C4-2B (cell line): Measurements from ENCODE around the gene EOLA1.
"Not testable (repeated sequence)": the region's sequence is repeated elsewhere in the genome, so short reads cannot be mapped to it uniquely, and the experiment has no call there.

Experiments used
- H3K27ac ChIP-seq: fragments of 450-650 bp; 2 replicates; pipeline ENCODE4 v1.5.1; 2017
- ZFX ChIP-seq: fragments of 450-650 bp; IDR thresholded peaks from 2 replicates; pipeline ENCODE4 v1.6.1; 2017
- TF ChIP-seq, protein P1 (sequence below): fragments of 450-650 bp; conservative IDR thresholded peaks from 2 replicates; pipeline ENCODE4 v1.5.1; 2017; ENCODE audit warnings: mild to moderate bottlenecking

The EOLA1 gene

DNA sequence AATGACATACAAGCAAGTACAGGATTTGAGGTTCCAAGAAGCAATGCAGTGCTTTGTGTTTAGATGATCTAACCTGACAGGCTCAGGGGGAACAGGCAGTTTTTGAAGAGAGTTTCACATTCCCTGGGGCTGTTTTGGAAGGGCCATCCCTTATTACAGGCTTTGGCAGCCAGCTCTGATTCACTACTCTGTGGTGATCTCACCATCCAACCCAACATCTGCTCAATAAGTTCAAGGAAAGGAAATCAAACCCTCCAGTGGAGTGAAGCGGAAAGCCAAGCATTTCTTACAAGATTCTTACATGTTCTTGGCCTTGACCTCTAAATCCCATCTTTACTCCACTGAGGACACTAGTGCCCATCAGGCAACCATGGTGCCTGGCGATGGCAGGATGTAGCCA, 43.2 kb upstream of the EOLA1 start:
- H3K27ac ChIP-seq: no peak overlapping the region
- TF ChIP-seq, protein P1, sequence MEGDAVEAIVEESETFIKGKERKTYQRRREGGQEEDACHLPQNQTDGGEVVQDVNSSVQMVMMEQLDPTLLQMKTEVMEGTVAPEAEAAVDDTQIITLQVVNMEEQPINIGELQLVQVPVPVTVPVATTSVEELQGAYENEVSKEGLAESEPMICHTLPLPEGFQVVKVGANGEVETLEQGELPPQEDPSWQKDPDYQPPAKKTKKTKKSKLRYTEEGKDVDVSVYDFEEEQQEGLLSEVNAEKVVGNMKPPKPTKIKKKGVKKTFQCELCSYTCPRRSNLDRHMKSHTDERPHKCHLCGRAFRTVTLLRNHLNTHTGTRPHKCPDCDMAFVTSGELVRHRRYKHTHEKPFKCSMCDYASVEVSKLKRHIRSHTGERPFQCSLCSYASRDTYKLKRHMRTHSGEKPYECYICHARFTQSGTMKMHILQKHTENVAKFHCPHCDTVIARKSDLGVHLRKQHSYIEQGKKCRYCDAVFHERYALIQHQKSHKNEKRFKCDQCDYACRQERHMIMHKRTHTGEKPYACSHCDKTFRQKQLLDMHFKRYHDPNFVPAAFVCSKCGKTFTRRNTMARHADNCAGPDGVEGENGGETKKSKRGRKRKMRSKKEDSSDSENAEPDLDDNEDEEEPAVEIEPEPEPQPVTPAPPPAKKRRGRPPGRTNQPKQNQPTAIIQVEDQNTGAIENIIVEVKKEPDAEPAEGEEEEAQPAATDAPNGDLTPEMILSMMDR: no peak
- TF ChIP-seq ZFX: no peak

DNA sequence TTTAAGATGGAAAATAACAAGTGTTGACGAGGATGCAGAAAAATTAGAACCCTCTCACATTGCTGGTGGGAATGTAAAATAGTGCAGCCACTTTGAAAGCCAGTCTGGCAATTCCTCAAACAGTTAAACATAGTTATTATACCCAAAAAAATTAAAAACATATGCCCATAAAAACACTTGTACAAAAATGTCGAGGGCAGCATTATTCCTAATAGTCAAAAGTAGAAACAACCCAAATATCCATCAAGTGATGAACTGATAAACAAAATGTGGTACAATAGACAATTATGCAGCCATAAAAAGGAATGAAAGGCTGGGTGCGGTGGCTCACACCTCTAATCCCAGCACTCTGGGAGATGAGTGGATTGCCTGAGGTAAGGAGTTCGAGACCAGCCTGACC, 42.0 kb upstream of the EOLA1 start:
- no peak overlapping the region for H3K27ac ChIP-seq
- no peak for TF ChIP-seq ZFX
- TF ChIP-seq, protein P1: no peak

DNA sequence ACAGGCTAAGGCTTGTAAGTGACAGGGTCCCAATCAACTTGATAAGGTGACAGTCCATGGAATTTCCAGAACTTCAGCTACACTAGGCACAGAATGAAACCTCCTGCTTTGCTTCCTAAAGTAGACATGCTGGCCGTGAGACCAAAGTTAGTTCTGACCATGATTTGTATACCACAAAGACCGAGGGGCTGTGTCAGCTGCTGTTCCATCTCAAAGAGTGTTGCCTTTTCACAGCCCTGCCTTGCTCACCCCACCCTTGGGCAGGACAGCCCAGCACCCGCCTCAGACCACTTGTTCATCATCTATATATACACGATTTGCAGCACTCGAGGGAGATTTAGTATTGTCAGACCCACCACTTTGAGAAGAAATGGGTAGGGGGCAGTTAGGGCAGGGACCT, 41.0 kb upstream of the EOLA1 start:
- H3K27ac ChIP-seq: no peak overlapping the region
- no peak for TF ChIP-seq ZFX
- TF ChIP-seq, protein P1: no peak

DNA sequence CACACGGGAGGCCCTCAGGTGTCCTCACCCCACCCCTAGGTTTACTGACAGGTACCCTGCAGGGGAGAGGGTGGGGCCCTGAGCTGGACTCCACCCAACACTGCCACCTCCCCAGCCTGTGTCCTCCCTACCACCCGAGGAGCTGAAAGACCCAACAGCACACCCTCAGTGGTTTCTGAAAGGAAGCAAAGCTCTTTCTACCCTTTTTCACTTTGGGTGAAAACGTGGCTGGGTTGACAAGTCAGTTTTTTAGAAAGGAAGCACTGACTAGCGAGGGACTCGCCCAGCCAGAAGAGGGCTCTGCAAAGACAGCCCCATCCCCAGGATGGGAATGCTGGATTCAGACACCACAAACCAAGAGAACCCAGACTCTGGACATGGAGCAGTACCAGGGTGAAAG, 37.9 kb upstream of the EOLA1 start:
- H3K27ac ChIP-seq: not testable (repeated sequence)

DNA sequence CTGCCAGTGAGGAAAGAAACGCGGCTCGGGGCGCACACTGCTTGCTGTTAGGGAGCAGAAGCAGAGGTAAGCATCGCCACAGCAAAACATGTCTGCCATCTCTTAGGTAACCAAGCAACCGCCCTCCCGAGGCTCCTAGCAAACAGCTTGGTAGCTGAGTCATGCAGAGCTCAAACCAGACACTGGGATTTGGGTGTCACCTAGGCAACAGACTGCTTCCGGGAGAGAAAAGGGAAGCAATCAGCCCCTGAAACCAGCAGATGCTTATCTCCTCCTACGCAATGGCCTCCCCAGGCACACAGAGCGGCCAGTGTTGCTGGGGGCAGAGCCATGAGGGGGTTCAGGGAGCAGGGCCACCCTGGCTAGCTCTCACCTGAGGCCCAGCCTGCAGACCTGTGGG, 37.4 kb upstream of the EOLA1 start:
- not testable (repeated sequence) for H3K27ac ChIP-seq

DNA sequence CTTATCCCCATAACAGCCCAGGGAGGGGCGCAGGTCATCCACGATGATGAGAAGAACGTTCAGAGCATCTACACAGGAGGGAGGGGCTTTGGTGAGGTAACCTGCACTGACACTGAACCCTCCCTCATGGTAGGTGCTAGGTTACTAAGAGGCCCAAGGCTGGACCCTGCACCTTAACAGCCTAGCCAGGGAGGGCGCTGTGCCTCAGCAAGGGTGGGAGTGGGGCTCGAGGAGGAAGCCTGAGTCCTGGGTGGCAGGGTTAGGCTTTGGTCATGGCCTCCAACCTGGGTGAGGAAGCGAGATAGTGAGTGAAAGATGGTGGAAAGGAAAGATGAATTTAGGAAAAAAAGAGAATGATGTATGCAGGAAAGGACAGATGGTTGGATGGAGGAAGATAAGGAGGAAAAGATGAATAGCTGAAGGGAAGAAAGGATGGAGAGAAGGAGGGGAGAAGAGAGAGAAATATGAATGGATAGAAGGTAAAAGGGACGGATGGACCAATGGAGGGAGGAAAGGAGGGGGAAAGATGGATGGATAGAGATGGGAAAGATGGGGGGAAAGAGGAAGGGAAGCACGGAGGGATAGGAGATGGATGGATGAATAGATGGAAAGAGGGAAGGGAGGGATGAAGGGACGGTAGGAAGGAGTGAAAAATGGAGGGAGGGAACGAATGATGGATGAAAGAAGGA, 36.4 kb upstream of the EOLA1 start:
- H3K27ac ChIP-seq: peak overlapping the region; percentile 68
- TF ChIP-seq, protein P1: peak; percentile 6; the same call in 1 of the 2 replicates
- no peak for TF ChIP-seq ZFX

DNA sequence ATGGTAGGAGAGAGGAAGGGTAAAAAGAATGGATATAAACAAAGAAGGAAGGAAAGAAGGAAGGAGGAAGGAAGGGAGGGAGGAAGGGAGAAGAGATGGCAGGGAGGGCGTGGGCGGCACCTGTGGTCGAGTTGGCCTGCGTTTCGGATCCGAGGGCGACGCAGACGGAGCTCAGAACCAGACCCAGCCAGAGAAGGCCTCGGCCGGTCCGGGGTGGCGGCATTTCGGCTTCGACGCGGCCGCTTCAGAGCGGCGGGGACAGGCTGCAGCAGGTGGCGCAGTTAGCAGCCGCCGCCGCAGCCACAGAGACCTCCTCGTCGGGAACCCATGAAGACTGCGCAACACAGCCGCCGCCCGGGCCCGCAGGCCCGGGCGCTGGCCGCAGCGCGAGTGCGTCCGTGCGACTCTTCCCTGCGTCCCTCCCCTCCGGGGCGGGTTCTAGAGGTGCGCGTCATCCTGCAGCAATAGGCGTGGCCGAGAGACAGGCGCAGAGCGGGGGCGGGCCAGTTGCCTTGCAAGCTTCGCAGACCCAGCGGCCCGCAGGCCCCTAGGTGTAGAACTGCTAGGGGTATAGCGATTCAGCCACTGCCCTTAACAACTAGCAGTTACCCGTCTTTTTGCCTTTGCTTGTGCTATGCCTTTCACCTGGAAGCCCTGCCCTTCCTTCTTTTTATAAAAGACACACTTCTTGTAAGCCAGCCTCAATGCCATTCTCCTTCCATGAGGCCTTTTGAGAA, 35.7 kb upstream of the EOLA1 start, which contains the start of gene IDS:
Gene IDS, minus strand, starts transcription at position 392 of the 737 bp plus-strand sequence. Its CDS starts 169 bp downstream, at position 223.
- TF ChIP-seq ZFX: peak; percentile 55
- TF ChIP-seq, protein P1: 0 out of 2 replicates have a peak, but pooled peaks have one; percentile 5
- peak within 1 kb of the TSS; percentile 68 for H3K27ac ChIP-seq

DNA sequence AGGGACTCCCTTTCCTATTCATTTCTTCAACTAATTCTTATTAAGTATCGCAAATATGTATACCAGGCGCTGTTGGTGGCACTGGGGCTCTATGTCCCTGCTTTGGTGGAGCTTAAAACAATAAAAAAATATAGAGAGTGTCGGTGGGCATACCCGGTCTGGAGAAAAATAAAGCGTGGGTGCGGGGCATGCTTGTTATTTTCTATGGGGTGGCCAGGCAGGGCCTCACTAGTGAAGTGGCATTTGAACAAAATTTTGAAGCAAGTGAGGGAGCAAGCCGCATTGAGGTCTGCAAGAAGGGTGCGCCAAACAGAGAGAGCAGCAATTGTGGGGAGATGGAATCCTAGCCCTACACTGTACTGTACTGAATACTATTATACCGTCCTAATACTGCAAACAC, 35.1 kb upstream of the EOLA1 start:
- TF ChIP-seq, protein P1: no peak
- no peak for TF ChIP-seq ZFX
- no peak overlapping the region for H3K27ac ChIP-seq
